HG02885 (cell line): Measurements from ENCODE around the gene SLC25A53.
"Not testable (repeated sequence)": the region's sequence is repeated elsewhere in the genome, so short reads cannot be mapped to it uniquely, and the experiment has no call there.

Experiments
- ATAC-seq: cut with Tn5 transposase; IDR thresholded peaks from one replicate; pipeline ENCODE4 v1.9.1; 2021; ENCODE audit warnings: mild to moderate bottlenecking; ENCODE audit not compliant: unreplicated experiment, poor library complexity

SLC25A53 gene

GRCh38 chrX:104084063-104084462 lies 72.7 kb downstream of the SLC25A53 start:
- ATAC-seq = no peak

GRCh38 chrX:104077854-104078253 lies 79.0 kb downstream of the SLC25A53 start:
- not testable (repeated sequence) for ATAC-seq

- not testable (repeated sequence) for ATAC-seq
Measured at GRCh38 chrX:104075778-104076445, 80.9 kb downstream of the SLC25A53 start, which contains the start of gene TMSB15C. TSS of gene TMSB15C (minus strand) at chrX:104076236.

- not testable (repeated sequence) for ATAC-seq
Measured at GRCh38 chrX:104062636-104063035, 94.2 kb downstream of the SLC25A53 start.

- not testable (repeated sequence) for ATAC-seq
Measured at GRCh38 chrX:104054956-104055355, 101.9 kb downstream of the SLC25A53 start.
